Measurements from ENCODE around the gene SPATA19. TPM values are rescaled to one million over a fixed set of nuclear protein-coding genes. Genes with fewer than 3 reads are reported as not detected.
"Not testable (repeated sequence)": the region's sequence is repeated elsewhere in the genome, so short reads cannot be mapped to it uniquely, and the experiment has no call there.

Gene SPATA19
- total and polyA plus RNA-seq, 2 experiments from 2014 or later: not detected

DNA sequence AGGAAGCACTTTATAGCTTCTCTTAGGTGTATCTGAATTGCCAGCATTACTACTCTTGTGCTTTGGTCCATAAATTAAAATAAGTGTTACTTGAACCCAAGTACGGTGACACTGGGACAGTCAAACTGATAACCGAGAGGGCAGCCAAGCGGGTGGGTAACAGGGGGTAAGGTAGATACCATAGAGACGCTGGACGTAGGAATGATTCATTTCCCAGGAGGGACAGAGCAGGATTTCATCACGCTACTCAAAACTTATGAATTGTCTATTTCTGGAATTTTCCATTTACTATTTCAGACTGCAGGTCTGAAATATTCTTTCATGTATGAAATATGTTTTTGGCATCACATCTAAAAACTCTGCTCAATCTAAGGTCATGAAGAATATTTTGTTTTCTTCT, 14.8 kb upstream of the SPATA19 start (continued):
- TF ChIP-seq, protein P1, sequence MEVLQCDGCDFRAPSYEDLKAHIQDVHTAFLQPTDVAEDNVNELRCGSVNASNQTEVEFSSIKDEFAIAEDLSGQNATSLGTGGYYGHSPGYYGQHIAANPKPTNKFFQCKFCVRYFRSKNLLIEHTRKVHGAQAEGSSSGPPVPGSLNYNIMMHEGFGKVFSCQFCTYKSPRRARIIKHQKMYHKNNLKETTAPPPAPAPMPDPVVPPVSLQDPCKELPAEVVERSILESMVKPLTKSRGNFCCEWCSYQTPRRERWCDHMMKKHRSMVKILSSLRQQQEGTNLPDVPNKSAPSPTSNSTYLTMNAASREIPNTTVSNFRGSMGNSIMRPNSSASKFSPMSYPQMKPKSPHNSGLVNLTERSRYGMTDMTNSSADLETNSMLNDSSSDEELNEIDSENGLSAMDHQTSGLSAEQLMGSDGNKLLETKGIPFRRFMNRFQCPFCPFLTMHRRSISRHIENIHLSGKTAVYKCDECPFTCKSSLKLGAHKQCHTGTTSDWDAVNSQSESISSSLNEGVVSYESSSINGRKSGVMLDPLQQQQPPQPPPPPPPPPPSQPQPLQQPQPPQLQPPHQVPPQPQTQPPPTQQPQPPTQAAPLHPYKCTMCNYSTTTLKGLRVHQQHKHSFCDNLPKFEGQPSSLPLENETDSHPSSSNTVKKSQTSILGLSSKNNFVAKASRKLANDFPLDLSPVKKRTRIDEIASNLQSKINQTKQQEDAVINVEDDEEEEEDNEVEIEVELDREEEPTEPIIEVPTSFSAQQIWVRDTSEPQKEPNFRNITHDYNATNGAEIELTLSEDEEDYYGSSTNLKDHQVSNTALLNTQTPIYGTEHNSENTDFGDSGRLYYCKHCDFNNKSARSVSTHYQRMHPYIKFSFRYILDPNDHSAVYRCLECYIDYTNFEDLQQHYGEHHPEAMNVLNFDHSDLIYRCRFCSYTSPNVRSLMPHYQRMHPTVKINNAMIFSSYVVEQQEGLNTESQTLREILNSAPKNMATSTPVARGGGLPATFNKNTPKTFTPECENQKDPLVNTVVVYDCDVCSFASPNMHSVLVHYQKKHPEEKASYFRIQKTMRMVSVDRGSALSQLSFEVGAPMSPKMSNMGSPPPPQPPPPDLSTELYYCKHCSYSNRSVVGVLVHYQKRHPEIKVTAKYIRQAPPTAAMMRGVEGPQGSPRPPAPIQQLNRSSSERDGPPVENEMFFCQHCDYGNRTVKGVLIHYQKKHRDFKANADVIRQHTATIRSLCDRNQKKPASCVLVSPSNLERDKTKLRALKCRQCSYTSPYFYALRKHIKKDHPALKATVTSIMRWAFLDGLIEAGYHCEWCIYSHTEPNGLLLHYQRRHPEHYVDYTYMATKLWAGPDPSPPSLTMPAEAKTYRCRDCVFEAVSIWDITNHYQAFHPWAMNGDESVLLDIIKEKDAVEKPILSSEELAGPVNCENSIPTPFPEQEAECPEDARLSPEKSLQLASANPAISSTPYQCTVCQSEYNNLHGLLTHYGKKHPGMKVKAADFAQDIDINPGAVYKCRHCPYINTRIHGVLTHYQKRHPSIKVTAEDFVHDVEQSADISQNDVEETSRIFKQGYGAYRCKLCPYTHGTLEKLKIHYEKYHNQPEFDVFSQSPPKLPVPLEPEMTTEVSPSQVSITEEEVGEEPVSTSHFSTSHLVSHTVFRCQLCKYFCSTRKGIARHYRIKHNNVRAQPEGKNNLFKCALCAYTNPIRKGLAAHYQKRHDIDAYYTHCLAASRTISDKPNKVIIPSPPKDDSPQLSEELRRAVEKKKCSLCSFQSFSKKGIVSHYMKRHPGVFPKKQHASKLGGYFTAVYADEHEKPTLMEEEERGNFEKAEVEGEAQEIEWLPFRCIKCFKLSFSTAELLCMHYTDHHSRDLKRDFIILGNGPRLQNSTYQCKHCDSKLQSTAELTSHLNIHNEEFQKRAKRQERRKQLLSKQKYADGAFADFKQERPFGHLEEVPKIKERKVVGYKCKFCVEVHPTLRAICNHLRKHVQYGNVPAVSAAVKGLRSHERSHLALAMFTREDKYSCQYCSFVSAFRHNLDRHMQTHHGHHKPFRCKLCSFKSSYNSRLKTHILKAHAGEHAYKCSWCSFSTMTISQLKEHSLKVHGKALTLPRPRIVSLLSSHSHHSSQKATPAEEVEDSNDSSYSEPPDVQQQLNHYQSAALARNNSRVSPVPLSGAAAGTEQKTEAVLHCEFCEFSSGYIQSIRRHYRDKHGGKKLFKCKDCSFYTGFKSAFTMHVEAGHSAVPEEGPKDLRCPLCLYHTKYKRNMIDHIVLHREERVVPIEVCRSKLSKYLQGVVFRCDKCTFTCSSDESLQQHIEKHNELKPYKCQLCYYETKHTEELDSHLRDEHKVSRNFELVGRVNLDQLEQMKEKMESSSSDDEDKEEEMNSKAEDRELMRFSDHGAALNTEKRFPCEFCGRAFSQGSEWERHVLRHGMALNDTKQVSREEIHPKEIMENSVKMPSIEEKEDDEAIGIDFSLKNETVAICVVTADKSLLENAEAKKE (CRISPR knock-in tag; IDR thresholded peaks at IDR 0.05): no peak
- TF ChIP-seq NANOG (IDR thresholded peaks at IDR 0.05; ENCODE audit: borderline replicate concordance) (no peak), CREB1 (CRISPR knock-in tag; IDR thresholded peaks at IDR 0.05; ENCODE audit: low read depth) (no peak)

DNA sequence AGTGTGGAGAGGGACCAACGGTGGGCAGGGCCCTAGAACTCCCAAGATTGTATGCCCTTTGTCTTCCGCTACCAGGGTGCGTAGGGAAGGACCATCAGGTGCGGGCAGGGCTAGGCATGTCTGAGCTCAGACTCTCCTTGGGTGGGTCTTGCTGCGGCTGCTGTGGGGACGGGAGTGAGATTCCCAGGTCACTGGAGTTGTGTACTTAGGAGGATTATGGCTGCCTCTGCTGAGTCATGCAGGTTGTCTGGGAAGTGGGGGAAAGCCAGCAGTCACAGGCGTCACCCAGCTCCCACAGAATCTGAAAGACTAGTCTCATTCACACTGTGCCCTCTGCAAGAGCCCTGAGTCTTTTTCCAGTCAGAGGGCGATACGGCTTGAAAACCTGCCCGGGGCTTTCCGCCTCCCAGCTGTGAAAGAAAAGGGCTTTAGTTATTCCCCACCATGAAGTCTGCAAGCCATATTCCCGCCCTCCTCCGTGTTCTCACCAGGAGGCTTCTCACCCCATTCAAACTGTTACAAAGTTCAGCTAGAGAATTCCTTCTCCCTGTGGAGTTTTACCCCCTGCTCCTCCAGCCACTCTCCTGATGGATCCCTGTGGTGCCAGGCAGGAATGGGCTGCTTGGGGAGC, 9.1 kb upstream of the SPATA19 start:
- not testable (repeated sequence) for DNase-seq (ENCODE audit: low spot score)

More for the DNA sequence above, 9.1 kb upstream of the SPATA19 start:
- not testable (repeated sequence) for H4K20me1 ChIP-seq (replicated peaks; ENCODE audit: insufficient read depth); H3K27me3 Mint-ChIP-seq (ENCODE audit: insufficient read depth, low read depth, poor library complexity); H3K9me2 ChIP-seq (ENCODE audit: insufficient read depth); H3K36me3 Mint-ChIP-seq (ENCODE audit: low read depth); H3K27me3 ChIP-seq (ENCODE audit: insufficient read depth); H3K9me3 Mint-ChIP-seq; H3K36me3 ChIP-seq (ENCODE audit: insufficient read depth); H3F3A ChIP-seq (replicated peaks; ENCODE audit: low read depth); H3K4me3 ChIP-seq; H3K79me2 ChIP-seq (replicated peaks; ENCODE audit: insufficient read depth); H3K4me1 ChIP-seq (ENCODE audit: insufficient read depth); H3K4me3 Mint-ChIP-seq
- H3K27ac Mint-ChIP-seq: peak overlapping the region; percentile 95
- peak; percentile 99 for ATAC-seq
- Histone ChIP-seq H3K4me2 (0 out of 2 replicates have a peak overlapping the region, but pooled peaks have one; percentile 12), H3K27ac (ENCODE audit: low read depth) (peak overlapping the region; percentile 40; the same call in 1 of the 2 replicates), H2AFZ (peak overlapping the region; percentile 60; the same call in 1 of the 2 replicates)
- peak; percentile 92 for TF ChIP-seq ZNF114 (CRISPR knock-in tag; IDR thresholded peaks at IDR 0.05)
- TF ChIP-seq, protein P1 (CRISPR knock-in tag; IDR thresholded peaks at IDR 0.05): peak; percentile 33; the same call in 1 of the 2 replicates
- peaks cover 14% of the 10 kb centered on the region for H3K4me1 Mint-ChIP-seq
